ENCODE results near the gene FRS2.

Gene FRS2

GRCh38 chr12:69524755-69525469 is 54.7 kb downstream of the FRS2 start:
- TF ChIP-seq TAF1 (IDR thresholded peaks at IDR 0.05; ENCODE audit: borderline replicate concordance, insufficient read depth, low read length) (no peak), FOXP2 (optimal IDR thresholded peaks at IDR 0.05; ENCODE audit: borderline replicate concordance, extremely low read depth, extremely low read length, insufficient read depth) (no peak), POLR2AphosphoS5 (IDR thresholded peaks at IDR 0.05; ENCODE audit: low read depth, low read length) (no peak), SIN3A (IDR thresholded peaks at IDR 0.05; ENCODE audit: borderline replicate concordance, insufficient read depth, low read length) (no peak), REST (IDR thresholded peaks at IDR 0.05; ENCODE audit: insufficient read depth in 1 of 2, low read depth in 2 of 2, low read length in 2 of 2) (no peak)

GRCh38 chr12:69527506-69528272 is 57.5 kb downstream of the FRS2 start:
- TF ChIP-seq FOXP2 (optimal IDR thresholded peaks at IDR 0.05; ENCODE audit: borderline replicate concordance, extremely low read depth, extremely low read length, insufficient read depth) (no peak), POLR2AphosphoS5 (IDR thresholded peaks at IDR 0.05; ENCODE audit: low read depth, low read length) (no peak), TAF1 (IDR thresholded peaks at IDR 0.05; ENCODE audit: borderline replicate concordance, insufficient read depth, low read length) (no peak), SIN3A (IDR thresholded peaks at IDR 0.05; ENCODE audit: borderline replicate concordance, insufficient read depth, low read length) (no peak), REST (IDR thresholded peaks at IDR 0.05; ENCODE audit: insufficient read depth in 1 of 2, low read depth in 2 of 2, low read length in 2 of 2) (no peak)

GRCh38 chr12:69529021-69529420 is 58.8 kb downstream of the FRS2 start:
- TF ChIP-seq REST (IDR thresholded peaks at IDR 0.05; ENCODE audit: insufficient read depth in 1 of 2, low read depth in 2 of 2, low read length in 2 of 2), result no peak
- no peak for TF ChIP-seq TAF1 (IDR thresholded peaks at IDR 0.05; ENCODE audit: borderline replicate concordance, insufficient read depth, low read length)
- no peak for TF ChIP-seq SIN3A (IDR thresholded peaks at IDR 0.05; ENCODE audit: borderline replicate concordance, insufficient read depth, low read length)
- no peak for TF ChIP-seq POLR2AphosphoS5 (IDR thresholded peaks at IDR 0.05; ENCODE audit: low read depth, low read length)
- no peak for TF ChIP-seq FOXP2 (optimal IDR thresholded peaks at IDR 0.05; ENCODE audit: borderline replicate concordance, extremely low read depth, extremely low read length, insufficient read depth)

GRCh38 chr12:69533844-69534243 is 63.7 kb downstream of the FRS2 start:
- no peak for TF ChIP-seq REST (IDR thresholded peaks at IDR 0.05; ENCODE audit: insufficient read depth in 1 of 2, low read depth in 2 of 2, low read length in 2 of 2)
- no peak for TF ChIP-seq TAF1 (IDR thresholded peaks at IDR 0.05; ENCODE audit: borderline replicate concordance, insufficient read depth, low read length)

Data from PFSK-1 (cell line).